ENCODE measurements around the gene CKS1B. TPM values are rescaled to one million over a fixed set of nuclear protein-coding genes. Genes with fewer than 3 reads are reported as not detected.

CKS1B gene
- total and polyA plus RNA-seq, 9 of the 15 experiments (the other 6 are each of a cell fraction or from before 2014, with no cell fraction given): 215 to 1,103 (median 460) TPM

- TF ChIP-seq NFYB (IDR thresholded peaks at IDR 0.05; ENCODE audit: extremely low read depth, insufficient read length): no peak
- TF ChIP-seq RBM39 (optimal IDR thresholded peaks at IDR 0.05; ENCODE audit: low read depth, low read length): no peak
- TF ChIP-seq ZNF76 (CRISPR knock-in tag; IDR thresholded peaks at IDR 0.05; ENCODE audit: borderline replicate concordance): peak; percentile 30; the same call in 1 of the 2 replicates
- no peak for TF ChIP-seq ZFP91 (CRISPR knock-in tag; IDR thresholded peaks at IDR 0.05)
- TF ChIP-seq CEBPZ (IDR thresholded peaks at IDR 0.05; ENCODE audit: borderline replicate concordance, low read depth, low read length): no peak
- TF ChIP-seq ETS1 (conservative IDR thresholded peaks at IDR 0.05; ENCODE audit: control insufficient read depth, low read depth, low read length): 0 out of 2 replicates have a peak, but pooled peaks have one; percentile 14
- no peak for TF ChIP-seq GABPB2 (CRISPR knock-in tag; conservative IDR thresholded peaks at IDR 0.05)
- TF ChIP-seq ZNF436 (CRISPR knock-in tag; IDR thresholded peaks at IDR 0.05): no peak
- TF ChIP-seq PKNOX1 (IDR thresholded peaks at IDR 0.05): peak; percentile 32; the same call in 1 of the 2 replicates
- TF ChIP-seq KDM5B (IDR thresholded peaks at IDR 0.05; ENCODE audit: insufficient replicate concordance, low read depth, low read length): peak; percentile 7
- no peak; the same call in 1 of the 2 replicates for TF ChIP-seq EP400 (IDR thresholded peaks at IDR 0.05)
These were observed 30.0 kb downstream of the CKS1B start (continued) for GRCh38 chr1:155004352-155005075.
